Measurements from ENCODE around the gene SLC19A1. TPM values are rescaled to one million over a fixed set of nuclear protein-coding genes. Genes with fewer than 3 reads are reported as not detected.

The SLC19A1 gene
- total RNA-seq, 3 donors from 2014 or later, result 5.6 to 6.7 (median 6.6) TPM

DNA sequence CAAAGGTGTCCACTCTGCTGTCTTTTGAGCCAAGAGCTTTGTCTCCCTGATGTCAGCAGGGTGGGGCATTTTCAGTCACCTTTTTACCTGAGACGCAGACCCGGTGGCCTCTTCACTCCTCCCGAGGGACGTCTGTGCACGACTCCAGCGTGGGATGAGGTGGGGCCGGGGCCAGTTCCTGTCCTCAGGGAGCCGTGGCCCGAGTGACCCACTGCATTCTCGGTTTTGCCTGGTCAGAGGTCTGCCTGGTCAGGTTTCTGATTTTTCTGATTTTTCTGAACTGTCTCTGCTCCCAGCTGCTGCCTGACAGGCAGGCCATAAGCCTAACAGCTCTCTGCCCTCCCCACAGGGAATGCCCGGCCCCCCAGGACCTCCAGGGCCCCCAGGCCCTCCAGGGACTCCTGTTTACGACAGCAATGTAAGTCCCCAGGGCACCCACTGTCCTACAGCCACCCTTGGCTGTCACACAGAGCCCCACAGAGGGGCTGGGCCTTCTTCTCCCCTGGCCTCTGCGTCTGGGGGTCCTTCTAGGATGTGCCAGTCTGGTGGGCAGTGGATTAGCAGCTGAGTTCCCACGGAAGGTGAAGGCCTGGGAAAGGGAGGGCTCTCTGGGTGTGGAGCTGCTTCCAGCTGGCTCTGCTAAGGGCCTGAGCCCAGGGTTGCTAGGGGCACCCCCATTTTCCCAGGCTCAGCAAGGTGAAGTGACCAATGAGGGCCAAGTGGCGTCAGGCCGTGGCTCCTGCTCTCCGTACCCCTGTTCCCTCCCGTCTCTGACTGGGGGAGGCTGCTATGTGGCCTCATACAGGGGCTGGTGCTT is 45.9 kb downstream of the SLC19A1 start:
- Histone ChIP-seq H3K9me3 (no peaks in the 10 kb centered on the region), H3K27ac (no peak overlapping the region), H3K4me3 (no peak overlapping the region), H3K36me3 (no peaks in the 10 kb centered on the region), H3K4me1 (no peaks in the 10 kb centered on the region), H3K27me3 (no peaks in the 10 kb centered on the region)
- intact Hi-C loops (cut with DNase I; ENCODE audit: low total_unique reads), result no loop called here
- TF ChIP-seq, protein P1, sequence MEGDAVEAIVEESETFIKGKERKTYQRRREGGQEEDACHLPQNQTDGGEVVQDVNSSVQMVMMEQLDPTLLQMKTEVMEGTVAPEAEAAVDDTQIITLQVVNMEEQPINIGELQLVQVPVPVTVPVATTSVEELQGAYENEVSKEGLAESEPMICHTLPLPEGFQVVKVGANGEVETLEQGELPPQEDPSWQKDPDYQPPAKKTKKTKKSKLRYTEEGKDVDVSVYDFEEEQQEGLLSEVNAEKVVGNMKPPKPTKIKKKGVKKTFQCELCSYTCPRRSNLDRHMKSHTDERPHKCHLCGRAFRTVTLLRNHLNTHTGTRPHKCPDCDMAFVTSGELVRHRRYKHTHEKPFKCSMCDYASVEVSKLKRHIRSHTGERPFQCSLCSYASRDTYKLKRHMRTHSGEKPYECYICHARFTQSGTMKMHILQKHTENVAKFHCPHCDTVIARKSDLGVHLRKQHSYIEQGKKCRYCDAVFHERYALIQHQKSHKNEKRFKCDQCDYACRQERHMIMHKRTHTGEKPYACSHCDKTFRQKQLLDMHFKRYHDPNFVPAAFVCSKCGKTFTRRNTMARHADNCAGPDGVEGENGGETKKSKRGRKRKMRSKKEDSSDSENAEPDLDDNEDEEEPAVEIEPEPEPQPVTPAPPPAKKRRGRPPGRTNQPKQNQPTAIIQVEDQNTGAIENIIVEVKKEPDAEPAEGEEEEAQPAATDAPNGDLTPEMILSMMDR (IDR thresholded peaks at IDR 0.05), result no peak
- TF ChIP-seq POLR2A (IDR thresholded peaks at IDR 0.05), result no peak
- TF ChIP-seq POLR2AphosphoS5 (IDR thresholded peaks at IDR 0.05), result no peak
- no peak for DNase-seq (ENCODE audit: low spot score in 2 of 2)

DNA sequence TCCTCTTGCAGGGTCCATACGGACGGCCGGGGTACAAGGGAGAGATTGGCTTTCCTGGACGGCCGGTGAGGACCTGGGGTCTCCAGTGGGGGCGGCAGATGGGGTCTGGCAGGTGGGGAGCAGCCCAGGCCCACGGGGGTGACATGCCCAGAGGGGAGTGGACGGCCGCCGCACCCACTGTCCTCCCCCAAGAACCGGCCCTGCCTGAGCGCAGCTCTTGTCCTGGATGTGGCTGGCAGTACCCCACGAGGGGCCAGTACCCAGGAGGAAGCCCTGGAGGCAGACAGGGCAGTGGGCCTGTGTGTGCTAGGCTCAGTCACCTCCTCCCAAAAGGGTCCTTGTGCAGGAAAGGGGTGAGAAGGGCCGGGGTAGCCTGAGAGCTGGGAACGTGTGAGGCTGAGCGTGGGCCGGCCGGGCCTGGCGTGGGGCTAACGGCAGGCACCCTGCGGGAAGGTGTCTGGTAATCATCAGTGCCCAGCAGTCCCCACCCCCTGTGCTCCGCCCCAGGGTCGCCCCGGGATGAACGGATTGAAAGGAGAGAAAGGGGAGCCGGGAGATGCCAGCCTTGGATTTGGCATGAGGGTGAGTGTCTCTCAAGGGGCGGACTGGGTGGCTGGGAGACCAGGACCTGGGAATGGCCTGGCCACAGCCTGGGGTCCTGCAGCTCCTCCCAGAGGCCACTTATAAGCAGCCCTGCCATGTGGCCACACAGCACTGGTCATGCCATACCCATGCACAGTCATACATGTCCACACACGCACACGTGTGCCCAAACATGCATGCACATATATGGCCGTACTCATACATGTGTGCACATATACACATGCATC is 47.2 kb downstream of the SLC19A1 start:
- no peak for DNase-seq (ENCODE audit: low spot score in 2 of 2)
- Histone ChIP-seq H3K4me3 (no peak overlapping the region), H3K4me1 (no peaks in the 10 kb centered on the region), H3K9me3 (no peaks in the 10 kb centered on the region), H3K36me3 (no peaks in the 10 kb centered on the region), H3K27me3 (no peaks in the 10 kb centered on the region), H3K27ac (no peak overlapping the region)
- intact Hi-C loops (cut with DNase I; ENCODE audit: low total_unique reads), result no loop called here
- TF ChIP-seq, protein P1 (IDR thresholded peaks at IDR 0.05), result no peak
- TF ChIP-seq POLR2A (IDR thresholded peaks at IDR 0.05) (no peak), POLR2AphosphoS5 (IDR thresholded peaks at IDR 0.05) (no peak)

DNA sequence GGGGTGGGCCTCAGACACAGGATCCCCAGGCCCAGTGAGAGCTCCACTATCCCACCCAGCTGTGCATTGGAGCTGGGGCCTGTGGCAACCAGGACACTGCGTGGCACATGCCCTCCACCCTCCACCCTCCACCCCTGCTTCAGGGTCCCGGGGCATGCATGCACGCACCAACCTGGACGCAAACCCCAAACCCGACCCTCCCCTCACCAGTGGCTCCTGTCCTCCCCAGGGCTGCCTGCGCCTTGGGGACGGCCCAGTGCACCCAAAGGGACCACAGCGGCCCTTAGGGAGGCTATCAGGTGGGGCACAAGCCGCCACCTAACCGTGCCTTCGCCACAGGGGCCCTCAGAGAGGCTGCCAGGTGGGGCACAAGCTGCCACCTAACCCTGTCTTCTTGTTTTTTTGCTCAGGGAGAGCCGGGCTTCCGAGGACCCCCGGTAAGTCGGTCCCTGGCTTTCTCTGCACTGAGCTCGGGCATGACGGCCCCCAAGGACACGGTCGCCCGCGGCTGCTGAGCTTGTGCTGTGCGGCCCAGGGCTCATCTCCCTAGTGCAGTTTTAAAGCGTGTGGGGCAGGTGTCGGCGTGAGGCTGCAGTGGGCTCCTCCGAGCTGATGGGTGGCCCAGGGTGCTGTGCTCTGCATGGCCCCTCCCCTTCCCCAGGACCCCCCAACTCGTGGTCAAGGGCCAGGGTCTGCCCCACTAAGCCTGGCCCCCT is 47.9 kb downstream of the SLC19A1 start:
- no peak for DNase-seq (ENCODE audit: low spot score in 2 of 2)
- Histone ChIP-seq H3K27ac (no peak overlapping the region), H3K4me3 (no peak overlapping the region), H3K9me3 (no peaks in the 10 kb centered on the region), H3K36me3 (no peaks in the 10 kb centered on the region), H3K27me3 (no peaks in the 10 kb centered on the region), H3K4me1 (no peaks in the 10 kb centered on the region)
- TF ChIP-seq, protein P1 (IDR thresholded peaks at IDR 0.05), result no peak
- TF ChIP-seq POLR2A (IDR thresholded peaks at IDR 0.05) (no peak), POLR2AphosphoS5 (IDR thresholded peaks at IDR 0.05) (no peak)
- intact Hi-C loops (cut with DNase I; ENCODE audit: low total_unique reads), result no loop called here

DNA sequence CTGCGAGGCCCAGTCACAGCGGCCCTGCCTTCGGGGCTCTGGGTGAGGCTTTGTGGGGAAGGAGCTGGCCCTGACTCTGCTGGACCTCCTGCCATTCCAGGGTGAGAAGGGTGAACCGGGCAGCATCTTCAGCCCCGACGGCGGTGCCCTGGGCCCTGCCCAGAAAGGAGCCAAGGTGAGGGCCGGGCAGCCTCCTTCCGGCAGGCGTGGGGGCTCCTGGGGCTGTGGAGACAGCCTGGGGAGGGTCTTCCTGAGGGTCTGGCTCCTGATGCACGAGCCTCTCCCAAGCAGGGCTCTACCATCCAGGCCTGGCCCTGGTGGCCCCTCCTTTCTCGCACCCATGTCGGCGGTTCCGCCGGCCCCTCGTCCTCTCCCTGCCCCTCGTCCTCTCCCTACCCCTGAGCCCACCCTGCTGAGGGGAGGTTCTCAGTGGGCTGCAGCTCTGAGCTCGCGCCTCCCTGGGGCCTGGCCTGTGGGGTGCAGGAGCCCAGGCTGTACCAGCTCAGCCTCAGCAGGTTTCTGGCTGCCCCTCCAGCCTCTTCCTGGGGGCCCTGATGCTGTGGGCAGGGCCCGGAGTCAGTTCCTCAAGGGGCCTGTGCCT is 48.7 kb downstream of the SLC19A1 start:
- Histone ChIP-seq H3K27me3 (no peaks in the 10 kb centered on the region), H3K9me3 (no peaks in the 10 kb centered on the region), H3K4me3 (no peak overlapping the region), H3K27ac (no peak overlapping the region), H3K4me1 (no peaks in the 10 kb centered on the region), H3K36me3 (no peaks in the 10 kb centered on the region)
- intact Hi-C loops (cut with DNase I; ENCODE audit: low total_unique reads), result no loop called here
- DNase-seq (ENCODE audit: low spot score in 2 of 2), result no peak
- TF ChIP-seq, protein P1 (IDR thresholded peaks at IDR 0.05), result no peak
- TF ChIP-seq POLR2A (IDR thresholded peaks at IDR 0.05) (no peak), POLR2AphosphoS5 (IDR thresholded peaks at IDR 0.05) (no peak)
